GM12892 (cell line): ENCODE data around the gene SMARCB1.

ENCODE experiments used
- POLR2A ChIP-seq: IDR thresholded peaks from 2 replicates; pipeline ENCODE4 v1.6.1; 2011; ENCODE audit warnings: low read depth, low read length, control low read depth
- POLR2AphosphoS5 ChIP-seq: IDR thresholded peaks from 2 replicates; pipeline ENCODE4 v1.6.1; 2011; ENCODE audit warnings: low read depth, low read length, control low read depth

GRCh38 chr22:23774922-23775436, 11.8 kb upstream of the SMARCB1 start:
- TF ChIP-seq POLR2AphosphoS5 (no peak), POLR2A (no peak)
